Stomach (tissue), 4 donors: ENCODE results near the gene SPOCK3.

Experiments
- CTCF ChIP-seq, 7 experiments: fragments of 450-650 bp in 4 of 7; fragments of 200-600 bp in 3 of 7; sonication (generic) in 3 of 7; IDR thresholded peaks; one replicate each; pipeline ENCODE4 v1.5.1; 2016 to 2019; ENCODE audit warnings: antibody characterized with exemption in 7 of 7, control low read depth in 2 of 7, mild to moderate bottlenecking in 1 of 7
- EP300 ChIP-seq: sonication (generic); formaldehyde crosslinking; IDR thresholded peaks from one replicate; pipeline ENCODE4 v1.6.1; 2017; ENCODE audit warnings: antibody characterized with exemption
- POLR2A ChIP-seq, 4 donors: fragments of 450-650 bp; IDR thresholded peaks; one replicate each; pipeline ENCODE4 v1.6.1; 2016; ENCODE audit warnings: antibody characterized with exemption in 4 of 4, control low read depth in 2 of 4, mild to moderate bottlenecking in 1 of 4, moderate library complexity in 1 of 4
- POLR2AphosphoS5 ChIP-seq, 3 donors: sonication (generic); formaldehyde crosslinking; IDR thresholded peaks; one replicate each; pipeline ENCODE4 v1.6.1; 2016; ENCODE audit warnings: antibody characterized with exemption in 3 of 3

GRCh38 chr4:167136270-167136669 lies 98.0 kb downstream of the SPOCK3 start:
- TF ChIP-seq CTCF (IDR thresholded peaks at IDR 0.05): no peak
- no peak for TF ChIP-seq POLR2A (IDR thresholded peaks at IDR 0.05)
- TF ChIP-seq POLR2AphosphoS5 (IDR thresholded peaks at IDR 0.05): no peak
- TF ChIP-seq EP300: no peak
